GM19025 (cell line): Measurements from ENCODE around the gene THSD4.

ENCODE experiments used
- ATAC-seq: cut with Tn5 transposase; IDR thresholded peaks from one replicate; pipeline ENCODE4 v1.9.1; 2021; ENCODE audit warnings: mild to moderate bottlenecking, low read depth, moderate library complexity; ENCODE audit not compliant: unreplicated experiment

Gene THSD4

GRCh38 chr15:71461748-71462147 is 346.5 kb downstream of the THSD4 start:
- no peak for ATAC-seq

- no peak for ATAC-seq
Observed at GRCh38 chr15:71462638-71463037, 347.4 kb downstream of the THSD4 start.

GRCh38 chr15:71463156-71463665 is 347.9 kb downstream of the THSD4 start:
- ATAC-seq = no peak

- no peak for ATAC-seq
Observed at GRCh38 chr15:71465131-71465955, 350.1 kb downstream of the THSD4 start.

- ATAC-seq = no peak
Observed at GRCh38 chr15:71468715-71469114, 353.4 kb downstream of the THSD4 start.

GRCh38 chr15:71469413-71469812 is 354.1 kb downstream of the THSD4 start:
- no peak for ATAC-seq

DNA sequence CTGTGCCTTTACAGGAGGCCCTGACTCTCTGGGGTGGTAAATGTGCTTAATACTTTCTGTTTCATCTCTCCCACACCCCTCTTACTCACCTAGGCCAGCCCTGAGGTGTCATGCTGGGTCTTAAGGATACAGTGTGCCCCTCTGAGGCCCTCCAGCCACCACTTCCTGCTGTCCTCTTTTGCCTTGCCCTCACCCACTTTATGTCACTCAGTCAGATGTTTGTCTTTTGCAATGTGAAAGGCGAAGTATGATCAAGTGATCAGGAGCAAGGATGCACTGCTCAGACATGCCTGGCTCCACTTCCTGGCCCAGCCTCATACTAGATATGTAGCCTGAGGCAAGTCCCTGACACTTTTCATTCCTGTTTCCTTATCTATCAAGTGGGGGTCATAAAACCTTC is 356.1 kb downstream of the THSD4 start:
- no peak for ATAC-seq

GRCh38 chr15:71472566-71472965 is 357.3 kb downstream of the THSD4 start:
- ATAC-seq = no peak

- ATAC-seq = no peak
Observed at GRCh38 chr15:71473751-71474150, 358.5 kb downstream of the THSD4 start.

GRCh38 chr15:71476823-71477222 is 361.6 kb downstream of the THSD4 start:
- no peak for ATAC-seq

DNA sequence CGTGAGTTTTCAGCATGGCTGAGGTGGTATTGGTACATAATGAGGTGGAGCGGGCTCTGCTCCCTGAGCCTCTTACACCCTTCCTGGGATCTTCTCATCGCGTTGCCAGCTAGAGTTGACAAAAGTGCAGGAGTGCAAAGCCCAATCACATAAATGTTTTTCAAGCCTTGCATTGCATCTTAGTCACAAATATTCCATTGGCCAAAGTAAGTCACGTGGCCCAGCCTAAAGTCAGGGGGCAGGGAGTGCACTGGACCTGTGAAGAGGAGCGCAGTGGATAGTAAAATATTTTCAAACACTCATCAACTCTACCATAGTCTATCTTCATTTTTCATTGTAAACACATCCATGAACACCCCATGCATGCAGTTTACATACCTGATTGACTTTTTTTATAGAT is 365.3 kb downstream of the THSD4 start:
- no peak for ATAC-seq

DNA sequence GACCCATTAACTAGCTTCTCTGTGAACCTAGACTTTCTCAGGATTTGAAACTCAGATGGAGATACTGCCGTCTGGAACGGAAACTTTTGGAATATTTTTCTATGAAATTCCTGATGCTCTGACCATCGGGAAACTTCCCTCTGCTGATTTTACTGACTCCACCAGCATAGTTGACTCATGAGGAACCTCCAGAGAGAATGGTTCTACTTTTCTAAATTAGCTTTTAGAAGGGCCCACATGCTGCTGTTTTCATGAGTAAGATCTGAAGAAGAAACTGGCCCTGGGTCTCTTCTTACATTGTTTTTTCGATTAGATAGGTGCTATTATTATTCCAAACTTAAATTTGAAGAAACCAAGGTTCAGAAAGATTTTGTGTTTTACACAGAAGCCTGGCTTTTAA is 368.8 kb downstream of the THSD4 start:
- no peak for ATAC-seq

DNA sequence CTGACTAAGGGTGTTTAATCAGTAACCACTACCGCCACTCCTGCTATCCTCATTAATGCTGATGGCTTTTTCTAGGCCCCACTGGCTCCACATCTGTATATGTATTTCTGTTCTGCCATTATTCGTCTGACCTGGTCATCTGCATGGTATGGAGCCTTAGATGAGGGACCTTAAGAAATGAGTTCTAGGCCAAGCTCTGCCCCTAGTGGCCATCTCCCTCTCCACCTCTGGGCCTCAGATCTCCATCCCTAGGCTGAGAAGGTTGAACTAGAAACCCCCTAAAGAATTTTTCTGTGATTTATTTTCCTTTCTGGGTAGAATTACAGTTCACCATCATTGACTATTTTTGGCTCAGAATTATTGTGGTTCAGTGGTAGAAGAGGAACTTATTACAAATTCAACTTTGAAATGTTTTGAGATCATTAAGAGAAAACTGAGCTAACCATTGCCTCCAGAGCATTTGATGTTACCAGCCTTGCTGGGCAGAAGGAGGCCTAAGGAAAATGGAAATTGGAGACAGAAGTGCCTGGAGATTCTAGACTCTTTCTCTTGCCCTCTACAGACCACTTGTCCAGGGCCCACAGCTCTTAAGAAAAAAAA is 369.9 kb downstream of the THSD4 start:
- no peak for ATAC-seq

- no peak for ATAC-seq
Observed at GRCh38 chr15:71489570-71489969, 374.3 kb downstream of the THSD4 start.

GRCh38 chr15:71493526-71493925 is 378.3 kb downstream of the THSD4 start:
- ATAC-seq = no peak

- ATAC-seq = no peak
Observed at GRCh38 chr15:71494563-71495397, 379.5 kb downstream of the THSD4 start.

DNA sequence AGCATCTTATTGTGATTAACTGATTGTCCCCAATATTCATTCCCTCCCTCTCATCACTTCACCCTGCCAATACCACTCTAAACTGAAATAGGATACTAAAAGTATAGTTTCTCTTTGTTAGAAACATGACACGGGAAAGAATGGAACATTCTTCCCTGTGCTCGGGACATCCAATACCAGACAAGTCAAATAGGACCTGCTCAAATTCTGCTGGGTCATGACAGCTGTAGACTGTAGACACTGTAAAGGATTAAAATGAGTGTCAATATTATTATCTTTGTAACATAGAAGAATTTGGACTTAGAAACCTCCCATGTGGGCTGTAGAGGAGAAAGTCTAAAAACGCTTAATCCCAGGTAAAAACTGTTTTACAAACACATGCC is 380.1 kb downstream of the THSD4 start:
- no peak for ATAC-seq

DNA sequence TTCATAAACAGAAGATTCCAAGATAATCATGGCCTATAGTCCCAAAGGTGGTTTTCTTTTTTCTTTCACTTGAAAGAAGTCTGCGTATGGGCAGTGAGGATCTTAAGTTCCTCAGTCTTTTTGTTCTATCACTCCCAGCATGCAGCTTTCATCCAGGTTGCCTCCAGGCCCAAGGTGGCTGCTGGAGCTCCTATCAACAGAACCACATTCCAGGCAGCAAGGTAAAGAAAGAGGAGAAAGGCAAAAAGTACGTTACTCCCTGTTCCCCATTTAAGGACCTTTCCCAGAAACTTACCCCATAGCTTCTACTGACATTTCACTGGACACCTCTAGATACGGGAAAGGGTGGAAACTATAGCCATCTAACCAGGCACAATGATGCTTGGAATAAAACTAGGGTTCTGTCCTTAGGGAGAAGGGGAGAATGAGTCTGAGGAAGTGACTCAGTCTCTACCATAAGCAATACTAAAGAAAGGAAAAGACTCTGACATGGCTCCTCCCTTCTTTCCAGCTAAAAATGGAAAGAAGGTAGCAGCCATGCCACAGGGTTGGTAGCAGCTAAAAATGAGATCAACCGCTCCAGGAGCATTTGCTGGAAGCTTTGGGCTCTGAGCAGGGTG is 381.2 kb downstream of the THSD4 start:
- no peak for ATAC-seq

DNA sequence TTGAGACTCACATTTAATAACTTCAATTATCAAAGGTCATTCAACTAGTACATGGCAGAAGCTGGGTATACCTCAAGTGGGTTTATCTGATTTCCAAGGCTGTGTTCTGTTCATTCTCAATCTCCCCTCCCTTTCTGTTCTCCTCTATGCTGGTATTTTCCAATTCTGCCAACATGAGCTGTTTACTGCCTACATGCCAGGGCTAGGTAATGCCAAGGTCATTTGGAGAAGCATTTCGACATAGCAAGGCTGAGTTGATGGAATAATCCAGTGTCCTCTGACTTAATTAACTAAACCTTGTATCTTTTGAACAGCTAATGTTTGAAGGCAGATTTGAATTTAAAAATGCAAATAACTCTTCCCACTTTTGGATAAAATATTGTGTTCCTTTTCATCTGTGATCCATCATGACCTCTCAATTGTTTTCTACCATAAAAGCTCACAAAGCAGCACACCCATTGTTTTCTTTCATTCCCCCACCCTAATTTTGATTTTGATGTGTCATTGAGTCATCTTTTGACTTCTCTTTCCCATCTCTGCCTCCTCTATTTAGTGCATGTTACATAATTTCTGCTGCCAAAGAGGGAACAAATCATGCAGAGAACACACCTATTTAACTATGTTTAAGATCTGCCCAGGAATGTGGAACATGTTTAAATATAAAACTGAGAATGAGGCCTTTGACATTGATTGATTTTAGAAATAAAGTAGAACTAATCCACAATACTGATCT is 386.2 kb downstream of the THSD4 start:
- ATAC-seq = no peak

DNA sequence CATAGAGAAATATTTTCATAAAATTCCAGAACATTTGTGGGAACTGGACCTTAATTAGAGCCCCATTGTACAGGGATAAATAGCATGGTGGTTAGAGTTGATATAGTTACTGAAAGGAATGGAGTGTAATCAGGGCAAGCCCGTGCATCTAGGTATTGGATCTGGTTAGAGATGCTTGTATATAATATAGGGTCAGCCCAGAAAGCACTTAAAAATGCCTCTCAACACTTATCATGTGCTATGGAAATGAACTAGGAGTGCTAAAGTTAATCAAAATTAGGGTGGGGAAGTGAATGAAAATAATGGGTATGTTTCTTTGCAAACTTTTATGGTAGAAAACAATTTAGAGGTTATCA is 386.8 kb downstream of the THSD4 start:
- no peak for ATAC-seq
